ENCODE data around the gene STX1A. TPM values are rescaled to one million over a fixed set of nuclear protein-coding genes. Genes with fewer than 3 reads are reported as not detected.

The STX1A gene
- total and polyA plus RNA-seq, 2 of the 4 experiments (the other 2 are of a cell fraction): 9.3 to 22.0 TPM

DNA sequence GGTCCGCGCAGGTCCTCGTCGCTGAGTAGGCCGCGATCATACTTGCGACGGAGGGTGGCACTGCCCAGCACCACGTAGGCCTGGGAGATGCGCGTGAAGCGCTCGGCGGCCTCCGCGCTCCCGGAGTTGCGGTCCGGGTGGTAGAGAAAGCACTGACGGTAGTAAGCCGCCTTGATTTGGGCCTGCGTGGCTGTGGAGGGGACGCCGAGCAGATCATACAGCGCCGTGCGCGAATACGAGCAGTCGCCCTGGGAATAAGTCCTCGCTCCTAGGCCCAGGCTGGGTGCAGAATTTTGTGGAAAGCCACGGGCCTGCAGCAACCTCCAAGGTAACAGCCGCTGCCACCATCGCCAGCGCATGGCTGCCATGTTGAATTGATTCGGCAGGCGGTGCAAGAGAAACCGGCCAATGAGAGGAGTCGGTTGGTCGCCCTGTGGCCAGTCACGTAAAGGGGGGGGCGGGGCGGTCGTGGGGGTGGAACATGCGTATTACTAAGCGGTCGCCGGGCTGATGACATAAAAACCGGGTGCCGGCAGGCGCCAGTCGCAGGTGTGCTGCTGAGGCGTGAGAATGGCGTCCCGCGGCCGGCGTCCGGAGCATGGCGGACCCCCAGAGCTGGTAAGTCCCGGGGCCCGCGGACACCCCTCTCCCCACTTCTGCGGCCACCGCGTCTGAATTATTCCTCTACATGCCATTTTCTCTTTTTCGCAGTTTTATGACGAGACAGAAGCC is 36.2 kb downstream of the STX1A start, which contains the start of the genes BUD23 and DNAJC30 (continued):
- TF ChIP-seq RCOR1 (IDR thresholded peaks at IDR 0.05; ENCODE audit: insufficient replicate concordance, low read length): no peak
- TF ChIP-seq NFE2L2 (IDR thresholded peaks at IDR 0.05; ENCODE audit: low read depth, low read length): 0 out of 2 replicates have a peak, but pooled peaks have one; percentile 11

DNA sequence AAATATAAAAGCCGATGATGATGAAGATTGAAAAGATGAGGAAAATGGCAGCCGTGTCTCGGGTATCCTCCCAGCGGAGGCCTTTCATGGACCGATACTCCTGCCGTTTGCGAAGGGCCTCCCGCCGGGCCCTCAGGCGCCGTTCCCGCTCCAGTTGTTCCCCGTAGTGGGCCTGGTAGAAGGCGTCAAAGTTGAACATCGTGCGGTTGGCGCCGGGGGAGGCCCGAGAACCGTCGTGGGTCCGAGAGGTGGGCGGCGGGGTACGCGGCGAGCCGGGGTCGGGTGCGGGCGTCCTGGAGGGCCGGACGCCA is 36.8 kb downstream of the STX1A start:
- Histone ChIP-seq H4K5ac (ENCODE audit: low read depth, low read length) (peak overlapping the region; percentile 98), H3K9me3 (ENCODE audit: control insufficient read depth, insufficient read depth, low read length) (no peaks in the 10 kb centered on the region), H4K91ac (ENCODE audit: insufficient read depth, low read depth, low read length) (no peak overlapping the region), H3K4me1 (ENCODE audit: control insufficient read depth, insufficient read depth, low read length) (peaks cover 13% of the 10 kb centered on the region), H2BK20ac (ENCODE audit: low read depth, low read length) (no peak overlapping the region), H4K20me1 (ENCODE audit: insufficient read depth, low read length) (peaks cover 16% of the 10 kb centered on the region; the same call in 1 of the 2 replicates), H2BK120ac (ENCODE audit: low read depth, low read length) (0 out of 2 replicates have a peak overlapping the region, but pooled peaks have one; percentile 11), H3K14ac (replicated peaks; ENCODE audit: low read depth, low read length) (0 out of 2 replicates have a peak overlapping the region, but pooled peaks have one; percentile 90), H2AFZ (replicated peaks; ENCODE audit: low read length, poor library complexity) (peak overlapping the region; percentile 100), H3K27ac (ENCODE audit: insufficient read depth, low read length) (peak overlapping the region; percentile 93), H2BK5ac (ENCODE audit: low read depth, low read length, poor library complexity, severe bottlenecking) (peak overlapping the region; percentile 84), H3K23ac (ENCODE audit: low read depth, low read length) (peak overlapping the region; percentile 92), H3K9ac (ENCODE audit: low read depth, low read length) (peak overlapping the region; percentile 88), H2AK5ac (ENCODE audit: low read depth, low read length) (0 out of 2 replicates have a peak overlapping the region, but pooled peaks have one; percentile 31), H3K79me1 (ENCODE audit: low read depth in 1 of 2, low read length in 2 of 2) (peaks cover 59 to 87% of the 10 kb centered on the region in 2 experiments), H3K4me2 (ENCODE audit: low read depth, low read length) (peak overlapping the region; percentile 98), H3K4ac (ENCODE audit: low read depth, low read length) (peak overlapping the region; percentile 83), H3K27me3 (ENCODE audit: control insufficient read depth, insufficient read depth, low read length) (no peaks in the 10 kb centered on the region), H3K36me3 (ENCODE audit: control insufficient read depth, insufficient read depth, low read length) (peaks cover 16% of the 10 kb centered on the region), H3K4me3 (ENCODE audit: insufficient read depth, low read depth, low read length) (peak overlapping the region; percentile 96), H2BK15ac (ENCODE audit: low read depth, low read length) (no peak overlapping the region), H2AK9ac (replicated peaks; ENCODE audit: low read depth, low read length, poor library complexity) (peak overlapping the region; percentile 84), H3K9me1 (ENCODE audit: insufficient read depth, low read length) (peaks cover 7% of the 10 kb centered on the region; the same call in 1 of the 2 replicates), H3K18ac (ENCODE audit: low read depth, low read length) (no peak overlapping the region; the same call in 1 of the 2 replicates), H3K56ac (ENCODE audit: extremely low read depth, insufficient read depth, low read length) (peak overlapping the region; percentile 38; the same call in 1 of the 2 replicates), H4K8ac (ENCODE audit: low read depth in 2 of 2, low read length in 2 of 2) (peak overlapping the region; percentile 74 to 99)
- dilution Hi-C loops (cut with HindIII; ENCODE audit: low sequenced_read_pairs, unreplicated experiment): no loop called here
- in situ Hi-C loops (cut with MboI; ENCODE audit: low sequenced_read_pairs): no loop called here
- BruUV-seq (replicated peaks): no TSS peak
- POLR2A ChIA-PET (ENCODE audit: unreplicated experiment): no interaction called here
- WGBS, 2 experiments (ENCODE audit: extremely low coverage in 2 of 2, insufficient read length in 1 of 2): 2% methylated on average over 23 of the region's 33 CpGs; no CpG with 5 or more reads in 1 of the 2 experiments
- ATAC-seq (ENCODE audit: low read depth) (0 out of 2 replicates have a peak, but pooled peaks have one; percentile 1), DNase-seq (no peak)
- CTCF ChIA-PET: no interaction called here
- intact Hi-C loops (cut with micrococcal nuclease): loop anchor here (1.0 to 5.0 kb wide), 3 partner anchors 35 to 168 kb away; partner anchors contain the start of gene STX1A
- TF ChIP-seq SMC3 (IDR thresholded peaks at IDR 0.05; ENCODE audit: low read depth, low read length): no peak
- no peak for TF ChIP-seq CHD1 (IDR thresholded peaks at IDR 0.05; ENCODE audit: low read depth, low read length)
- no peak for TF ChIP-seq NFE2L2 (IDR thresholded peaks at IDR 0.05; ENCODE audit: low read depth, low read length)
- no peak for TF ChIP-seq MAFK (IDR thresholded peaks at IDR 0.05; ENCODE audit: low read depth, low read length)
- TF ChIP-seq, protein P1, sequence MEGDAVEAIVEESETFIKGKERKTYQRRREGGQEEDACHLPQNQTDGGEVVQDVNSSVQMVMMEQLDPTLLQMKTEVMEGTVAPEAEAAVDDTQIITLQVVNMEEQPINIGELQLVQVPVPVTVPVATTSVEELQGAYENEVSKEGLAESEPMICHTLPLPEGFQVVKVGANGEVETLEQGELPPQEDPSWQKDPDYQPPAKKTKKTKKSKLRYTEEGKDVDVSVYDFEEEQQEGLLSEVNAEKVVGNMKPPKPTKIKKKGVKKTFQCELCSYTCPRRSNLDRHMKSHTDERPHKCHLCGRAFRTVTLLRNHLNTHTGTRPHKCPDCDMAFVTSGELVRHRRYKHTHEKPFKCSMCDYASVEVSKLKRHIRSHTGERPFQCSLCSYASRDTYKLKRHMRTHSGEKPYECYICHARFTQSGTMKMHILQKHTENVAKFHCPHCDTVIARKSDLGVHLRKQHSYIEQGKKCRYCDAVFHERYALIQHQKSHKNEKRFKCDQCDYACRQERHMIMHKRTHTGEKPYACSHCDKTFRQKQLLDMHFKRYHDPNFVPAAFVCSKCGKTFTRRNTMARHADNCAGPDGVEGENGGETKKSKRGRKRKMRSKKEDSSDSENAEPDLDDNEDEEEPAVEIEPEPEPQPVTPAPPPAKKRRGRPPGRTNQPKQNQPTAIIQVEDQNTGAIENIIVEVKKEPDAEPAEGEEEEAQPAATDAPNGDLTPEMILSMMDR (conservative IDR thresholded peaks at IDR 0.05; ENCODE audit: low read depth, low read length): no peak
- TF ChIP-seq POLR2A (IDR thresholded peaks at IDR 0.05; ENCODE audit: low read depth, low read length): no peak
- no peak for TF ChIP-seq CEBPB (IDR thresholded peaks at IDR 0.05; ENCODE audit: low read depth, low read length)
- TF ChIP-seq RFX5 (IDR thresholded peaks at IDR 0.05; ENCODE audit: low read depth, low read length): no peak
- TF ChIP-seq, protein P2, sequence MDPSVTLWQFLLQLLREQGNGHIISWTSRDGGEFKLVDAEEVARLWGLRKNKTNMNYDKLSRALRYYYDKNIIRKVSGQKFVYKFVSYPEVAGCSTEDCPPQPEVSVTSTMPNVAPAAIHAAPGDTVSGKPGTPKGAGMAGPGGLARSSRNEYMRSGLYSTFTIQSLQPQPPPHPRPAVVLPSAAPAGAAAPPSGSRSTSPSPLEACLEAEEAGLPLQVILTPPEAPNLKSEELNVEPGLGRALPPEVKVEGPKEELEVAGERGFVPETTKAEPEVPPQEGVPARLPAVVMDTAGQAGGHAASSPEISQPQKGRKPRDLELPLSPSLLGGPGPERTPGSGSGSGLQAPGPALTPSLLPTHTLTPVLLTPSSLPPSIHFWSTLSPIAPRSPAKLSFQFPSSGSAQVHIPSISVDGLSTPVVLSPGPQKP (IDR thresholded peaks at IDR 0.05; ENCODE audit: borderline replicate concordance, low read depth, low read length): no peak
- no peak for TF ChIP-seq MAZ (IDR thresholded peaks at IDR 0.05; ENCODE audit: borderline replicate concordance, low read depth, low read length)
- TF ChIP-seq BHLHE40 (IDR thresholded peaks at IDR 0.05; ENCODE audit: low read depth, low read length): no peak
